ENCODE measurements around the gene TEPSIN.
A peak's percentile ranks its signal among the peaks of the same experiment; 100 is the strongest.

TEPSIN gene

DNA sequence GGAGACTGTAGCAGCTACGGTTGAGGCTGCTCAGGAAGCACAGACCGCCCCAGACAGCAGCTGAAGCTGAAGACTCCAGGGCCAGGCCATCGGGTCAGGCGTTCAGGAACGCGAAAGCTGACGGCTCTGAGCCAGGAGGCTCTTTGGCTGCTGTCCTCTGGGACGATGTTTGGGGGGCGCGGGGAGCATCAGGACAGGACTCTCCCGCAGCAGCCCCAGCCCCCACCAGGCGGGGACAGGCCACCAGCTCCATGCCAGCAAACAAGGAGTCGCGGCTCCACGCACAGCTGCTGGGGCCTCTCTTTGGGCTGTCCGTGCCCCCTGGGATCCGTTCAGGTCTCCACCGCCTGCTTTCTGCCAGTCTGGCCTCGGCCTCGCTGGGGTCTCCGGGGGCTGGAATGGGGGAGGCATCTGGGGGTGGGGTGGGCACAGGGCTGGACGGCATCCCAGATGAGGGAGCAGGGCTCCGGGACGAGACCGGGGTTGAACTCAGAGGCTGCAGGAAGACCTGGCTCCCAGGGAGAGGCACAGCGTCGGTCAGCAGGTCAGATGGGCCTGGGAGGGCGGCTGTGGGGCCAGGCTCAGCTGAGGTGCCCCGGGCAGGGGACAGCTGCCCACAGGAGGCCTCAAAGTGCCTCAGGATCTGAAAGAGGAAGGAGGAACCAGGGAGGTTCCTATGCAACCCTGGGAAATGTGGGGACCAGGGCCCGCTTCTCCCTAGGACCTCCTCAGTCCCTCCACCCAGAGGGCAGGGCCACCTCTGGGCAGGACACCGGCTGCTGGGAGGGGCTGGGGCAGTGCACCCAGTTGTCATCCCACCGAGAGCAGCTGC, 9.8 kb downstream of the TEPSIN start:
- TF ChIP-seq USF1 (IDR thresholded peaks at IDR 0.05) (no peak), EP300 (IDR thresholded peaks at IDR 0.05; ENCODE audit: borderline replicate concordance) (no peak), TEAD4 (IDR thresholded peaks at IDR 0.05) (no peak), FOXM1 (IDR thresholded peaks at IDR 0.05; ENCODE audit: borderline replicate concordance, low read depth) (no peak), TAF1 (IDR thresholded peaks at IDR 0.05; ENCODE audit: low read depth) (no peak), TCF12 (IDR thresholded peaks at IDR 0.05; ENCODE audit: low read depth) (no peak), CEBPB (IDR thresholded peaks at IDR 0.05) (no peak), NFIC (IDR thresholded peaks at IDR 0.05) (no peak), CREB1 (IDR thresholded peaks at IDR 0.05; ENCODE audit: low read depth) (no peak), MAX (IDR thresholded peaks at IDR 0.05) (no peak), YY1 (IDR thresholded peaks at IDR 0.05; ENCODE audit: low read depth) (no peak)

DNA sequence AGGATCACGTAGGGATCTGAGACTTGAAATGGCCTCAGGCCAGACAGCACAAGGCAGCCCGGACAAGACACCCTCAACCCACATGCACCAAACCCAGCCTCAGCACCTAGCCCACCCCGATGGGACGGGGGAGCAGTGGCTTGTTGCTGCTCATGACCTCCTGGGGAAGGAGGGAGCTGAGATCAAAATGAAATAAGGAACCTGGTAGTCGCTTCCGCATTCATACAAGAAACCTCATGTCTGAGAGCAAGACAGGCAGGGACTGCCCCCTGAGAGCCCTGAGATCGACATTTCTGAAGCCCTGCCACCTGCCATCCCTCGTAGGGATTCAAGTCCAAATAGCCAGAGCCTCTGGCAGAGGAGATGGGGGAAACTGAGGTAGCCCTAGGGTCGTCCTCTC, 10.4 kb downstream of the TEPSIN start:
- TF ChIP-seq EGR1 (IDR thresholded peaks at IDR 0.05) (no peak), TEAD4 (IDR thresholded peaks at IDR 0.05) (no peak), TCF12 (IDR thresholded peaks at IDR 0.05; ENCODE audit: low read depth) (no peak), CREB1 (IDR thresholded peaks at IDR 0.05; ENCODE audit: low read depth) (no peak), EP300 (IDR thresholded peaks at IDR 0.05; ENCODE audit: borderline replicate concordance) (no peak), NFIC (IDR thresholded peaks at IDR 0.05) (no peak), USF1 (IDR thresholded peaks at IDR 0.05) (no peak), CEBPB (IDR thresholded peaks at IDR 0.05) (no peak), YY1 (IDR thresholded peaks at IDR 0.05; ENCODE audit: low read depth) (no peak), TAF1 (IDR thresholded peaks at IDR 0.05; ENCODE audit: low read depth) (no peak), ZBTB7A (IDR thresholded peaks at IDR 0.05; ENCODE audit: low read depth) (no peak), RAD21 (IDR thresholded peaks at IDR 0.05; ENCODE audit: low read depth) (no peak), MAX (IDR thresholded peaks at IDR 0.05) (no peak), REST (IDR thresholded peaks at IDR 0.05; ENCODE audit: low read depth) (no peak), FOXM1 (IDR thresholded peaks at IDR 0.05; ENCODE audit: borderline replicate concordance, low read depth) (no peak)

DNA sequence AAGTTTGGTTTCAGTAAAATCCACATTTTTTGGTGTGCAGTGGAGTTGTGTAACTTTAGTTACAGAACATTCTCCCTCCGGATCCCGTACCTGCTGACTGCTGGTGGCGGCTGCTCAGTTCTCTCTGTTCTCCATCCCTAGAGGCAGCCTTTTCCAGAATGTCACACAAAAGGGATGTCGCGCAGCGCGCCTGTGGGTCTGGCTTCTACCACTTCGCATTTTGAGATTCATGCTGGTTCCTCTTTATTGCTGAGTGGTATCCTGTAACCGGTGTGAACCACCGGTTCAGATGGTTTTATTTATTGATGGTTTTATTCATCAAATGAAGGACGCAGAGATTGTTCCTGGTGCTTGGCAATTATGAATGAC, 15.1 kb downstream of the TEPSIN start:
- no peak for TF ChIP-seq NFIC (IDR thresholded peaks at IDR 0.05)
- TF ChIP-seq ZBTB7A (IDR thresholded peaks at IDR 0.05; ENCODE audit: low read depth): no peak
- no peak for TF ChIP-seq TEAD4 (IDR thresholded peaks at IDR 0.05)
- no peak for TF ChIP-seq CEBPB (IDR thresholded peaks at IDR 0.05)
- TF ChIP-seq EP300 (IDR thresholded peaks at IDR 0.05; ENCODE audit: borderline replicate concordance): no peak
- no peak for TF ChIP-seq FOXM1 (IDR thresholded peaks at IDR 0.05; ENCODE audit: borderline replicate concordance, low read depth)
- no peak for TF ChIP-seq CREB1 (IDR thresholded peaks at IDR 0.05; ENCODE audit: low read depth)
- no peak for TF ChIP-seq MAX (IDR thresholded peaks at IDR 0.05)
- TF ChIP-seq REST (IDR thresholded peaks at IDR 0.05; ENCODE audit: low read depth): no peak
- TF ChIP-seq EGR1 (IDR thresholded peaks at IDR 0.05): no peak
- TF ChIP-seq USF1 (IDR thresholded peaks at IDR 0.05): no peak
- no peak for TF ChIP-seq TAF1 (IDR thresholded peaks at IDR 0.05; ENCODE audit: low read depth)
- TF ChIP-seq RAD21 (IDR thresholded peaks at IDR 0.05; ENCODE audit: low read depth): no peak
- no peak for TF ChIP-seq YY1 (IDR thresholded peaks at IDR 0.05; ENCODE audit: low read depth)
- TF ChIP-seq TCF12 (IDR thresholded peaks at IDR 0.05; ENCODE audit: low read depth): no peak

DNA sequence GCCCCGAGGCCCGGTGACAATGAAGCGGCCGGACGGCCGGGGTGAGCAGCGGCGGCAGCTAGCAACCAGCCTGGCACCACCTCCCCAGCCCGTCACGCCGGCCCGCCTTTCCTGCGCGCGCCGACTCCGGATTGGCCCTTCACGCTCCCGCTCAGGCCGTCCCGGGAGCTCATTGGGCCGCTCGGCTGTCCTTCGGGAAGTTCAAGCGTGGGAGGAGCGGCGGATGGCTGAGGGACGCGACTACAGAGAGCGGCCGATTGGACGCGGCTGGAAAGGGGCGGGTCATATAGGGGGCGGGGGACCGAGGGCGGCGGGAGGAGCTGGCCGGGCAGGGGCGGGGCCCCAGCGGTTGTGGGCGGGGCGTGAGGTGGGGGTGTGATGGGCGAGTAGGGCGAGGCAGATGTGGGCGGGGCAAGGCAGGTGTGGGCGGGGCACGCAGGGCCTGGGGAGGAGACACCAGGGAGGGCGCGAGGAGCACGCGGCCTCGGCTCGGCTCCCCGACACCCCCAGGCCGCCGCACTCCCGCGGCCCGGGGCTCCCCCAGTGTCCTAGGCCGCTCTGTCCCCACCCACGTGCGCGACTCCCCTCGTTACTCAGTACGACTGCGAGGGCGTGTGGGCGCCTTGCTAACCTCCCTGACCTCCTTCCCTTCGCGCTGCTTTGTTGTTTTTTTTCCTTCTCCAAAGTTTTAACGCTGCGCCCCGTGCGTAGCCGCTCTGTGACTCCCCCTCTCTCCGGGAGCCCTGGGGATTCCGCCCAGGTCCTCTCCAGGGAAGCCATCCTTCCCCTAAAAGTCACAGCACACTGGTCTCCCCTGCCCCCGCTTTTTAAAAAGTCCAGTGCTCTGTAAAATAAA, 15.7 kb downstream of the TEPSIN start, which contains the start of gene CEP131:
TSS of gene CEP131 (minus strand) at position 60 of the 856 bp plus-strand sequence. CDS start 2,909 bp downstream, outside the sequence.
- TF ChIP-seq USF1 (IDR thresholded peaks at IDR 0.05) (no peak), FOXM1 (IDR thresholded peaks at IDR 0.05; ENCODE audit: borderline replicate concordance, low read depth) (no peak), CREB1 (IDR thresholded peaks at IDR 0.05; ENCODE audit: low read depth) (peak; percentile 78), NFIC (IDR thresholded peaks at IDR 0.05) (no peak), RAD21 (IDR thresholded peaks at IDR 0.05; ENCODE audit: low read depth) (no peak), TEAD4 (IDR thresholded peaks at IDR 0.05) (no peak), CEBPB (IDR thresholded peaks at IDR 0.05) (no peak), TAF1 (IDR thresholded peaks at IDR 0.05; ENCODE audit: low read depth) (peak; percentile 46; the same call in 1 of the 2 replicates), YY1 (IDR thresholded peaks at IDR 0.05; ENCODE audit: low read depth) (no peak), MAX (IDR thresholded peaks at IDR 0.05) (peak; percentile 98), TCF12 (IDR thresholded peaks at IDR 0.05; ENCODE audit: low read depth) (0 out of 2 replicates have a peak, but pooled peaks have one; percentile 14), EP300 (IDR thresholded peaks at IDR 0.05; ENCODE audit: borderline replicate concordance) (no peak), REST (IDR thresholded peaks at IDR 0.05; ENCODE audit: low read depth) (no peak), ZBTB7A (IDR thresholded peaks at IDR 0.05; ENCODE audit: low read depth) (no peak), EGR1 (IDR thresholded peaks at IDR 0.05) (peak; percentile 91)

Measured in Ishikawa (cell line).